ENCODE data around the gene LIN9. TPM values are rescaled to one million over a fixed set of nuclear protein-coding genes. Genes with fewer than 3 reads are reported as not detected.

LIN9 gene
- total and polyA plus RNA-seq, 10 donors: 1.8 to 6.3 (median 3.1) TPM

DNA sequence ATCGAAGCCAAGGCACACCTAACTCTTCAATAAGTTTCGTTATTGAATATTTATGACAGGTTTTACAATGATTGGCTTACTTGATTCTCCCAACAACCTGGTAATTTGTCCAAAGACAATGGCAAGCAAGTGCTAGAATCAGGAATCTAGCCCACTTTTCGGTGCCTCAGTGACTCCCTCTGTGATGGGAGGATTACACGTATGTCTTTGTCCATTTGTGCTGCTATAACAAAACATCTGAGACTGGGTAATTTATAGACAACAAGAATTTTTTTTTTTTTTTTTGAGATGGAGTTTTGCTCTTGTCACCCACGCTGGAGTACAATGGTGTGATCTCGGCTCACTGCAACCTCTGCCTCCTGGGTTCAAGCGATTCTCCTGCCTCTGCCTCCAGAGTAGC lies 2.4 kb upstream of the LIN9 start:
- Histone ChIP-seq H3K27ac (no peak overlapping the region), H3K4me1 (peaks cover 0 to 35% (median 20%) of the 10 kb centered on the region in 6 donors), H3K4me3 (no peak overlapping the region), H3K27me3 (replicated peaks in 1 of 7) (peaks cover 0 to 12% (median 0%) of the 10 kb centered on the region in 7 donors), H3K9me3 (no peaks in the 10 kb centered on the region), H3K36me3 (no peaks in the 10 kb centered on the region)
- TF ChIP-seq POLR2A (IDR thresholded peaks at IDR 0.05) (no peak), POLR2AphosphoS5 (IDR thresholded peaks at IDR 0.05) (no peak)
- TF ChIP-seq, protein P1, sequence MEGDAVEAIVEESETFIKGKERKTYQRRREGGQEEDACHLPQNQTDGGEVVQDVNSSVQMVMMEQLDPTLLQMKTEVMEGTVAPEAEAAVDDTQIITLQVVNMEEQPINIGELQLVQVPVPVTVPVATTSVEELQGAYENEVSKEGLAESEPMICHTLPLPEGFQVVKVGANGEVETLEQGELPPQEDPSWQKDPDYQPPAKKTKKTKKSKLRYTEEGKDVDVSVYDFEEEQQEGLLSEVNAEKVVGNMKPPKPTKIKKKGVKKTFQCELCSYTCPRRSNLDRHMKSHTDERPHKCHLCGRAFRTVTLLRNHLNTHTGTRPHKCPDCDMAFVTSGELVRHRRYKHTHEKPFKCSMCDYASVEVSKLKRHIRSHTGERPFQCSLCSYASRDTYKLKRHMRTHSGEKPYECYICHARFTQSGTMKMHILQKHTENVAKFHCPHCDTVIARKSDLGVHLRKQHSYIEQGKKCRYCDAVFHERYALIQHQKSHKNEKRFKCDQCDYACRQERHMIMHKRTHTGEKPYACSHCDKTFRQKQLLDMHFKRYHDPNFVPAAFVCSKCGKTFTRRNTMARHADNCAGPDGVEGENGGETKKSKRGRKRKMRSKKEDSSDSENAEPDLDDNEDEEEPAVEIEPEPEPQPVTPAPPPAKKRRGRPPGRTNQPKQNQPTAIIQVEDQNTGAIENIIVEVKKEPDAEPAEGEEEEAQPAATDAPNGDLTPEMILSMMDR (IDR thresholded peaks at IDR 0.05 in 8 of 11, conservative IDR thresholded peaks at IDR 0.05 in 3 of 11): no peak
- 96 to 99% (median 98%) methylated on average over 7 of the region's 7 CpGs for WGBS, 5 donors
- intact Hi-C loops (cut with DNase I; ENCODE audit: low total_unique reads): no loop called here
- no peak for DNase-seq

DNA sequence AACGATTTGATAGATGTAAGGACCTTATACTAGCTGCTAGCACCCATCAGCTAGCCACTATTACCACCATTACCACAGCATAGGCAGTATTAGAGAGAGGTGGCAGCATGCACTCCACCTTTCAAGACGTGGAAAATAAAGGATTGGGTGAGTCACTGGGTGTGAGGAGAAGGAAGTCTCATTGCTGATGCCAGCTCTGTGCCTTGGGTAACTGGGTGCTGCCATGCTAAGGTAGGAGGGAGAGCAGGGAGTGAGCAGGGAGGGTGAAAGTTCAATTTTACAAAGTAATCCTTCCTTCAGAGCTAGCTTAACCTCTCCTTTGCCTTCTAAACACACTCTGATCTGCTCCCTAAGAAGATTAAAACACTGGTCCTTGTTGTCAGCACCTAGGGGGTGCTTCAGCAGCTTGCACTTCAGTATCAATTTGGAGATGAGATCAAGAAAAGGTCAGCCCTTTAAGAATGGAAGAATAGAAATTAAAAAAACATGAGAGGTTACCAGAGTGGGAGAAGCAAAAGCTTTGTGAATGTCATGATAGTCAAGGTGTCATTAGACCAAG lies 1.8 kb upstream of the LIN9 start:
- peaks cover 0 to 12% (median 0%) of the 10 kb centered on the region in 7 donors for H3K27me3 ChIP-seq (replicated peaks in 1 of 7)
- no peak overlapping the region for H3K4me3 ChIP-seq

DNA sequence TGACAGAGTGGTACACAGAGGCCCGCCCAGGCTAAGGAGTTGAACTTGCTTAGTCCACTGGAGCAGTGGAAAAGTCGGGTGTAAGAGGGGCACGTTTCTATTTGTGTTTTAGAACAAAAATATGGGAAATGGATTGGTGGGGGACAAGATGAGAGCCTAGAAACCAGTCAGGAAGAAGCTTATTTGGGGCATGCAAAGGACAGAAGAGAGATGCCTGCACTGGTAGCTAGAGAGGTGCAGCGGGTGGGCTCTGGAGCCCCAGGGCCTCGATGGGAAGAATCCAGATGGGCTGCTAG lies 1.2 kb upstream of the LIN9 start:
- H3K27ac ChIP-seq: no peak overlapping the region
- intact Hi-C loops (cut with DNase I; ENCODE audit: low total_unique reads): no loop called here
- H3K4me3 ChIP-seq: no peak overlapping the region

More for the DNA sequence above, 1.8 kb upstream of the LIN9 start:
- no peaks in the 10 kb centered on the region for H3K36me3 ChIP-seq
- TF ChIP-seq, protein P1 (IDR thresholded peaks at IDR 0.05 in 8 of 11, conservative IDR thresholded peaks at IDR 0.05 in 3 of 11): no peak
- TF ChIP-seq POLR2A (IDR thresholded peaks at IDR 0.05) (no peak), POLR2AphosphoS5 (IDR thresholded peaks at IDR 0.05) (no peak)
- 64 to 88% (median 80%) methylated on average over 2 of the region's 2 CpGs for WGBS, 5 donors
- peaks cover 0 to 38% (median 20%) of the 10 kb centered on the region in 6 donors for H3K4me1 ChIP-seq
- no peak for DNase-seq
- no peak overlapping the region for H3K27ac ChIP-seq
- H3K9me3 ChIP-seq: no peaks in the 10 kb centered on the region
- intact Hi-C loops (cut with DNase I; ENCODE audit: low total_unique reads): no loop called here

More for the DNA sequence above, 1.2 kb upstream of the LIN9 start:
- H3K4me1 ChIP-seq: peaks cover 0 to 38% (median 20%) of the 10 kb centered on the region in 6 donors
- DNase-seq: no peak
- peaks cover 0 to 12% (median 0%) of the 10 kb centered on the region in 7 donors for H3K27me3 ChIP-seq (replicated peaks in 1 of 7)
- no peaks in the 10 kb centered on the region for H3K36me3 ChIP-seq
- TF ChIP-seq, protein P1 (IDR thresholded peaks at IDR 0.05 in 8 of 11, conservative IDR thresholded peaks at IDR 0.05 in 3 of 11): no peak
- TF ChIP-seq POLR2AphosphoS5 (IDR thresholded peaks at IDR 0.05) (no peak), POLR2A (IDR thresholded peaks at IDR 0.05) (no peak)
- WGBS, 5 donors: 81 to 90% (median 86%) methylated on average over 5 of the region's 5 CpGs
- H3K9me3 ChIP-seq: no peaks in the 10 kb centered on the region
